COLO668 (cell line): ENCODE data around the gene ANXA6.
A peak's percentile ranks its signal among the peaks of the same experiment; 100 is the strongest.
"Not testable (repeated sequence)": the region's sequence is repeated elsewhere in the genome, so short reads cannot be mapped to it uniquely, and the experiment has no call there.

ENCODE experiments used
- DNase-seq: peaks from one replicate; lab custom pipeline; 2025; ENCODE audit not compliant: unreplicated experiment; lab: John Stamatoyannopoulos, UW

ANXA6 gene

DNA sequence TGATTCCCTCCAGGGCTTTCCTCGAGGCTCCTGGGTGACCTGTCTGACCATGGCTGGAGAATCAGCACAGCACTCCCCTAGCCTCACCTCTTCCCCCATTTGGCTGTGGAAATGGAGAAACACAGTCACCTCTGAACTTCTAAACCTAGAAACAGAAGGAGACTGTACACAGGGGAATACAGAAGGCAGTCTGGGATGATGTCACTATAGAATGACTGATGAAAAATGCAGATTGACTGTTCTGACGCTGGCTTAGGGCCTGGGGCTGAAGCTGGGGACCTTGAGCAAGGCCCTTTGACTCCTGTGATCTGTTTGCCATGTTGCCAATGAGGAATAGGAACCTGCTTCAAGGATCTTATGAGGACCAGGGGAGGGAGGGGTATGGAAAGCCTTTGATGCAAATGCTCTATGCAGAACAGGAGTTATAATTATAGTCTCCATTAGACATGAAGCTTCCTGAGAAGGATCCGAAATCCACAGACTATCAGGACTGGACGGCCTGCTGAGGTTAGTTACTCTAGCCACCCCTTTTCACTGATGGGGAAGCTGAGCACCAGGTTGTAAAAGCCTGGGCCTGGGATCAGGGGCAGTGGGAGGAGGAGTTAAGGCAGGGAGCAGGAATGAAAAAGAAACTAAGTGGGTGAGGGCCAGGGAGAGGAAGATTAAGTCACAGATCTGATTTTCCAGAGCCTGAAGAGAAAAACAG is 24.4 kb upstream of the ANXA6 start:
- no peak for DNase-seq

DNA sequence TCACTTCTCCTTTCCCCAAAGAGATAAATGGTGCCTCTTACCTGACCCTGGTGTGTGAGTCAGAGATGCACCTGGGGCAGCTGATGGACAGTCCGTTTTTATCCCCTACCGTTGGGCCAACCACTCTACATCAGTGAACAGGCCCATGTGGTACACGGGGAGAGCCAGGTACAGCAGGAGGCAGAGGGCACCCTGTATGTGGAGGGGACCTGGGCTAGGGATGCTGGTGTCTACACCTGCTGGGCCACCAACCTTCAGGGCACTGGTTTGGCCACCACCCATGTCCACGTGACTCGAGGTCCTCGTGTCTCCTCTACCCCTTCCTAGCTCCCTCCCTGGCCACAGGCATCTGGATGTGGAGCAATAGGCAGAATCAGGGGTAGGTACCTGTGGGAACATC is 22.7 kb upstream of the ANXA6 start:
- no peak for DNase-seq

DNA sequence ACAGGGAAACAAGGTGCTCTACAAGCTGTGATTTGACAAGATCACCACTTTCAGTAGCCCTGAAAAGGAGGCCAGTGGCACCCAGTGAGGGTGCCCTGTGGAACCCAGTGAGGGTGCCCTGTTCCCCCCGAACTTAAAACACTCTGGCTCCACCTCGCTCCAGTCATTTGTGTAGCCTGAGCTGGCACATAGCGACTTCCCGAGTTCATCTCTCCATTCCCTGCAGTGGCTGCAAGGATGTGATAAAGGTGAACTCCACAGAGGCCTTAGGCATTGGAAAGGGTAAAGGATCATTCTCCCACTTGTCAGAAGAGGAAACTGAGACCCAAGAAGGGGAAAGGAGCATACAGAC is 21.9 kb upstream of the ANXA6 start:
- no peak for DNase-seq

DNA sequence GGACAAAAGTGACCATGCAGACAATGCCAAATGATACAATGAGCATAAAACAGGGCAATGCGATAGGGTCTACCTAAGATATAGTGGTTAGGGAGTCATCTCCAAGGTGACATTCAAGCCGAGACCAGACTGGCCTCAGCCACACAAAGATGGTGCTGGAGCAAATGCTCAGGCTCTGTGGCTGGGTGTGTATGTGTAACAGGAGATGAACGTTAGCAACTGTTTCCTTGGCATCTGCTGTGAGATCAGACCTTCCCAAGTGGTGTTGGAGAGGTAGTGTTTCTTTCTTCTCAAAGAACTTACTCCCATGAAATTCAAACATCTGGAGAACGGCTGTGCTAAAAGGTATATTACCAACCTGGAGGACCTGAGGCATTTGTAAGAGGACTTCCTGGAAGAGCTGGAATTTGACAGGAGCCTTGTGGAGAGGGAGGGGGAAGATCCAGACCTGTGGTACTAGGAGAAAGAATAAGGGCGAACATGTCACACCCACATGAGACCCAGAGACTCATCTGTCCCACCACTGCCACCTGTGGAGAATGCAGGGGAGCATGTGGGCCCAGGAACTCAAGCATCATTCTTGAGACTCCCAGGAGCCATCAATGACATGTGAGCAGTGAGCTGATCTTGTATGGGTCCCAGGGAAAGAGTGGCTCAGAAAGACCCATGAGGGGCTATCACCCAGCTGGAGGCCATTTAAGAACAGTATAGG is 21.4 kb upstream of the ANXA6 start:
- DNase-seq = no peak

DNA sequence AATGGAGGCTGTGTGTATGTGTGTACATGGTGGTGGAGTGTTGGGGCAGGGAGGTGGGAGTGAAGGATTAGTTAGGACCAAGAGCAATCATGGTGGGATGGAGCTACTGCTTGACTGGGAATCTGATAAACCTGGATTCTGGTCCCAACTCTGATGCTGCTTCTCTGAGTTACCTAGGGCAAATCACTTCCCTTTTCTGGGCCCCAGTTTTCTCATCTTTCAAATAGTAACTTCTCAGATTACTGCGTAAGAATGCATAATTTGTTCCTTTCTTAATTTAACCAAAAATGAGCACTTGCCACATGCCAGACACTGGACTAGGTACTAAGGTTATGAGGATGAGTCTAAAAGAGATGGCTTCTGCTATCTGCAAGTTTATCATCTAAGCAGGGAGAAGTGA is 20.8 kb upstream of the ANXA6 start:
- DNase-seq = no peak

DNA sequence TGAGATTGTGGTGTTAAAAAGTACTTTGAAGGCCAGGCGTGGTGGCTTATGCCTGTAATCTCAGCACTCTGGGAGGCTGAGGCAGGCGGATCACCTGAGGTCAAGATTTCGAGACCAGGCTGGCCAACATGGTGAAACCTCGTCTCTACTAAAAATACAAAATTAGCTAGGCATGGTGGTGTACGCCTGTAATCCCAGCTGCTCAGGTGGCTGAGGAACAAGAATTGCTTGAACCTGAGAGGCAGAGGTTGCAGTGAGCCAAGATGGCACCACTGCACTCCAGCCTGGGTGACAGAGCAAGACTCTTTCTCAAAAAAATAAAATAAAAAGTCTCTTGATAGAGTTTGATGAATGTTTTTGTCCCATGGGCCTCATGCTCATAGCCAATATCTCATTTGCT is 18.7 kb upstream of the ANXA6 start:
- DNase-seq = not testable (repeated sequence)

DNA sequence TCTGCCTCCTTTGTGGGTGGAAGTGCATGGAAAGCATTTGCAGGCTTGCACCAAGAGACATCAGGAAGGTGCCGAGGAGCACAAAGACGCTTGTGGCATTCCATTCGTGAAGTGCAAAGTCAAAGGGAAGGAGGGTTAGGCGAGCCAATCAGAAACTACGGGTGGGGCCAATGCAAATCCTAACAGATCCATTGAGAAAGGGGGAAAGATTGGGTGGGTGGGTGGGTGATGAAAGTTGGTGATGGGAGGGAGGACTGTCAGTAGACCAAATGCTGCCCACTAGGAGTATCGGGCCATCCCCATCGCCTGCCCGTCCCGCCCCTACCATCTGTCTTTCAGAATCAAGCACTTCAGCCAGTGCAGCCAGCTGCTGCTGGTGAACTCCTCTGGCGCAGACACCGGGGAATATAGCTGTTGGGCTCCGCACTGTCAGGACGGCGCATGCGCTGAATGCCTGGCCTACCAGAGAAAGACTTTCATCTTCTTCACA is 17.1 kb upstream of the ANXA6 start:
- DNase-seq = no peak

DNA sequence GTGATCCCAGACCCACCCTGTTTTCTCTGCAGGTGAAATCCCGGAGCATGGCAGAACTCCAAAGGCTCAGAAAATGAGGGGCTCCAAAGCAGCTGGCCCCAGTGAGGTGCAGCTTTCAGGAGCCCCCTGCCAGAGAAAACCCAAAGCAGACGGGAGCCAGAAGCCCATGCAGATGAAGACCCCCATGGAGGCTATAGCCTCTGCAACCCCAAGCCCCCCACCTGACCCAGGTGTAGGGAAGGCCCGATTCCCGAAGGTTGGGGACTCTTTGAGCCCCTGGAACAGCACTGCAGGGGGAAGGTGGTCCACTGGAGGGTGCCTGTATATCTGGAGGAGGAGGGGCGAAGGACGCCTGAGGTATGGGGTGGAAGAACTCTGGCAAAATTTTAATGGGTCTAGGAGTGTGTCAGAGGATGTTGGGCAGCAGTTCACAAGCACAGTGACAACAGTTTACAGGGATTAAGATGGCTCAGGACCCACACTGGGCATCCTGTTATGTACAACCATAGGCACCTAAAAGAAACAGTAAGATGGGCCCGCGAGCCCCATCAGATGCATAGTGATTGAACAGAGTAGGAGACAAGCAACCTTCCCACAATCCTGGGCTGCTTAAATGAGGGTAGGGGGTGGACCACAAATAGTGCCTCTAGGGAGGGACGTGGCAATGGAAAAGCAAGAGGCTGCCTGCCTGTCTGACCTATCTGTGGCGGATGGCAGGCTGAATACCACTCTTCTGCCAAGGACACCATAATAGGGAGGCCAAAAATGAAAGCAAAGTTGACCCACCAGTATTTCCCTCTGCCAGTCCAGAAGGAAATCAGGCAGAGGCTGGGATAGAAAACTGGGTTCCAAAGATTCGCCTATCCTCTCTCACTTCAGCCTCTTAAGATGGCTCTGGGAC is 16.4 kb upstream of the ANXA6 start:
- no peak for DNase-seq

DNA sequence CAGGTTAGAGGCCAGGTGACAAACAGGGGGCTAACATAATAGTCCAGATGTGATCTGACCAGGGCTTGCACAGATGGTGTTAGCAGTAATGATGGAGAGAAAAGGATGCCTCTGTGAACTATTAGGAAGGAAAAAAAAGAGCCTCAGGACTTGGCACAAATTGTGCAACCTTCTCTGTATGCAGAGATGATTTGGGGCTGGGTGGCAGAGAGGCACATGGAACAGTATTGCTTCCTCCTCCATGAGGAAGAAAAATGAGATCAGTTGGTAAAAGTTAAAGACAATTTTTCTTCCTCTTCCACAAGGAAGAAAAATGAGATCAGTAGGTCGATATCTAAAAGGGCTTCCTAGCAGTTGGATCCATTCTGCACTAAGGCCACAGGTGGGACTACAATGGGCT is 13.9 kb upstream of the ANXA6 start:
- DNase-seq = no peak

DNA sequence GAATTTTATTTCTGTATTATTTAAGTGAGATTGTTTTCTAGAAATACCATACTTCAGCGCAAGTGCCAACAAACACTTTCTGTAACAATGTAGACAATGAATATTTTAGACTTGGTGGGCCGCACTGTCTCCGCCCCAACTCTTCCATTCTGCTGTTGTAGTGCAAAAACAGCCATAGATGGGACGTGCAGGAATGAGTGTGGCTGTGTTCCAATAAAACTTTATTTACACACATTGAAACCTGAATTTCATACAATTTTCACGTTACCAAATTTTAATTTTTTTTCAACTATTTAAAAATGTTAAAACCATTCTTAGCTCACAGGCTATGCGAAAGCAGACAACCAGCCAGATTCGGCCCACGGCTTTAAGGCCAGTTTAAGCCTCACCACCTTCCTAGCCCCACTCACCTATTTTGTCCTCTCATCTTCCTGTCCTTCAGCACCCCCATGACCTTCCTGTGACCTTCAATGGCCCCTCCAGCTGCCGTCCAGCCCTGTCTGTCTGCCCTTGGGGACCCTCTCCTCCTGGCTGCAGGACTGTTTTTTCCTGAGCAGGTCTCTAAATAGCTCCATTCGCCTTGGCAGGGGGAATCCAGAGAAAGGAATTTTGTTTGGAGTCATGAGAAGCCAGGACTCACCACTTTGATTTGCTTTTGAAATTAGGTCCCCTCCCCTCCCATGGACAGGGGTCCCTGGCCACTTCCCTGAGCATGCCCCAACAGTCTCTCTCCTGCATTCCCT is 11.2 kb upstream of the ANXA6 start:
- DNase-seq = no peak

DNA sequence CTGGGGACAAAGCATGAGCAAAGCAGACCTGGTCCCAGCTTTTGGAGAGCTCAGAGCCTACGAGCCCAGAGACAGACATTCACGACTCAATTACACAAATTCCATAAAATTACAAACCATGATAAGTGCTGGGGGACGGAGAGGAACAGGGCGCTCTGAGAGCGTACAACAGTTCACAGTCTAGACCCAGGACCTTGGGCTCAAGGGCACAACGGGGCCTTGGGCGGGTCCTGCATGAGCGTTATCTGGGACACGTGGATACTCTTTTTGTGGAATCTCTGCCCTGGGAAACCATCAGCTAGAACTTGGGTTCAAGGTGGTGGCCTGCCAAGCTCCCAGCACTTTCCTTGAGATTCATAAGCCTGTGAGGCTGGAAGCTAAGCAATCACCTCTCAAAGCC is 9.4 kb upstream of the ANXA6 start:
- no peak for DNase-seq

DNA sequence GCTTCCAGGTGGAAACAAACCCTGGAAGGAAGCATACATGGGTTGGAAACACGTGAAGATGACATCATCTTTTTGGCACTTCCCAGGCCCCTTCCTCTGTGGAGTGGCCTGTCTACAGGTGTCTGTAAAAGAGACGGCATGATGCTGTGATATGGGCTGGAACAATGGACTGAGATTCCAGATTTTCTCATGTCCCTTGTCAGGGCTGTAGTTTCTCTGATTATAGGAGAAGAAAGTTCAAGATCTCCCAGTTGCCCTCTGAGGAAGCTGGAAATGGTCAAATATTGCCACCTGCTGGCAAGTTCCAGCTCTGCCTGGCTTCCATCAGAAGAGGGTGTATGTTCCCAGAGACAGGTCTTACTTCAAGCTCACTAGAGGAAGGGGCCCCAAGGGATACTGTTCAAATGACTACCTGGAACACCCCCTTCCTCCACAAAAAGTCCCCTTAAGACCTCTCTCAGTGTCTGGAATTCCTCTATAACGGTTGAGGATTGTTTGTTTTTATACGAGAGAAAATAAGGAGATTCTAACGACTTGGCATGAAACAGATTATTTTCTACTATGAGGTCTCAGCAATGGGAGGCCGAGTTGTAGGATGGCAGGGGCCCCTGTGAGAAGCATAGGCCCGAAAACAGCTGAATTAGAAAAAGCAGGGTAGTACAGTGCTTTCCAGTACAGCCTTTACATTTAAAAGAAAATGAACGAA is 7.3 kb upstream of the ANXA6 start:
- DNase-seq = peak; percentile 31

DNA sequence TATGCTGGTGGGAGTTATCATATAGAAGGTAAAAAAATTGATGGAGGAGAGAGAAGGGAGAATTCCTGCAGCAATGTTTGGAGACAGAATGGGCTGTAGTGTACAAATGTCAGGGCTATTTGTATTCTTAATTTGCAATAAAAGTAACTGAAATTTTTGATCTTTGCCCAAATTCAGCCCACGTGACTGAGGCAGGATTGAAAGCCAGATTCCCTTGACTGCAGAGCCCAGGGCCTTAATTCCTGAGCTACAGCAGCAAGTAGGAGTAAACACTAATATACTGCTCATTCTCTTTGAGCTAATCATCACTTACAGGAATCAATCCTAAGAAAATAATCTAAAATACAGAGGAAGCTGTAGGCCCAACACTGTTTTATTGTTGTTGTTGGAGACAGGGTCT is 5.2 kb upstream of the ANXA6 start:
- no peak for DNase-seq

DNA sequence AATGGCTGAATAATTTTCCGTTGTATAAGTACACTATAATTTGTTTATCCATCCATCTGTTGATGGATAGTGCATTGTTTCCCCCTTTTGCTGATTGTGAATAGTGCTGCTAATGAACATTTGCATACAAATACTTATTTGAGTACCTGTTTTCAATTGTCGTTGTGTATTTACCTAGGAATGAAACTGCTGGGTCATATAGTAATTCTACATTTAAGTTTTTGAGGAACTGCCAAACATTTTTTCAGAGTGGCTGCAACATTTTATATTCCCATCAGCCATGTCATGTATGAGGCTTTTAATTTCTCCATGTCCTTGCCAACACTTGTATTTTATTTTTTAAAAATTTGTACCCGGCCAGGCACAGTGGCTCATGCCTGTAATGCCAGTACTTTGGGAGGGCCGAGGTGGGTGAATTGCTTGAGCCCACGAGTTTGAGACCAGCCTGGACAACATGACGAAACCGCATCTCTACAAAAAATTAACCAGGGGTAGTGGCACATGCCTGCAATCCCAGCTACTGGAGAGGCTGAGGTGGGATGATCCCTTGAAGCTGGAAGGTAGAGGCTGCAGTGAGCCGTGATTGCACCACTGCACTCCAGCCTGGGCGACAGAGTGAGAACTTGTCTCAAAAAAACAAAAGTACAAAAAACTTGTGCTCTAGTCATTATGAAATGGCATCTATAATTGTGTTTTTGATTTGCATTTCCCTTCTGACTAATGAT is 2.2 kb upstream of the ANXA6 start:
- no peak for DNase-seq

DNA sequence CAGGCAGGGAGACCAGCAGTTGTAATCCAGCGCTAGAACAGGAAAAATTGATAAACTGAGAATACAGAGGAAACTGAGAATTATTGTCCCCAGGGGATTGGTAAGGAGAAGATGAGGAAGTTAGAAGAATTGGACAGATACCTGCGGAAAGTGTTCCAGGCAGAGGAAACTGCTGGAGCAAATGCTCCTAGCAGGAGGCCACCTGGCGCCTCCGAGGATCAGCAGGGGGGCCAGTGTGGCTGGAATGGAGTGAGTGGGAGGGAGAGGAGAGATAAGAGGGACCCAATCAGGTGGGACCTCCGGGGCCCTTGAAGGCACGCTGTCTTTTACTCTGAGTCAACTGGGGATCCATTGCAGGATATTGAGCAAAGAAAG is 695 bp upstream of the ANXA6 start:
- no peak for DNase-seq

DNA sequence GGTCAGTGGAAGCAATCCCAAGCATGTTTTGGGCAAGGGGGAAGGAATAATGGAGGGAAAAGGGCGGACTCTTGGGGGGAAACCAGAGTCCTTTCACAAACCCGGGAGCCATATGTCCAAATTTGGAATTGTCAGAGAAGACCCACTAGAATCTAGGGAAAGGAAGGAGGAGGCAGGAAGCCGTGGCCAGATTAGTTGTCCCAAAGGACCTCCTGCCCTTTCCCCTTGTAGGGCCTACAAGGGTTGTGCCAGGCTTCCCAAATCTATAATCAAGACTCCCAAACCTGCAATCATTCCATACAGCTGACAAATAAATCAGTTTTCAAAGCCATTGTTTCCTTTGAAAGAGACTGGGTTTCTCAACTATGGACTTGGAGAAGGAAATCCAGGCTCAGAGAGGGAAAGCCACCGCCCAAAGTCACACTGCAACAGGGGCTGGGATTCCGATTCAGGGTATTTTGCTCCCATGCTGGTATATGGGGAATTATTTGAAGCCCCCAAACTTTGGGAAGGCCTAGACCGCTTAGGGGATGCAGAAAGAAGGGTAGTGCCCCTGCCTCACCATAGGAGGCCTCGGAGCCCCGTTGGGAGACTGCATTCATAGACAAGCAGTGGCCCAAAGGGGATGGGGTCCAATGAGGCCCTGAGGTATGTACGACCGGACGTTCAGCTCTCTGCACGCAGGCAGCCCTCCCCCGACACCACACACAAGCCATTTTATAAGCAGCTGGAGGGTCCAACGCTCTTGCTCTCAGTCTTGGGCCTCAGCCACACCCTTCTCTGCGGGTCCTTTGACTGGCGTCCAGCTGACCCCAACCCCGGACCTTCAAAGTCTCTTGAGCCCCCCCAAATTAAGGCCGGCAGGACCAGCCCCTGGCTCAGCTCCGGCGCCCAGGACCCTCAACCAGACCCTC is 815 bp downstream of the ANXA6 start:
- no peak for DNase-seq

DNA sequence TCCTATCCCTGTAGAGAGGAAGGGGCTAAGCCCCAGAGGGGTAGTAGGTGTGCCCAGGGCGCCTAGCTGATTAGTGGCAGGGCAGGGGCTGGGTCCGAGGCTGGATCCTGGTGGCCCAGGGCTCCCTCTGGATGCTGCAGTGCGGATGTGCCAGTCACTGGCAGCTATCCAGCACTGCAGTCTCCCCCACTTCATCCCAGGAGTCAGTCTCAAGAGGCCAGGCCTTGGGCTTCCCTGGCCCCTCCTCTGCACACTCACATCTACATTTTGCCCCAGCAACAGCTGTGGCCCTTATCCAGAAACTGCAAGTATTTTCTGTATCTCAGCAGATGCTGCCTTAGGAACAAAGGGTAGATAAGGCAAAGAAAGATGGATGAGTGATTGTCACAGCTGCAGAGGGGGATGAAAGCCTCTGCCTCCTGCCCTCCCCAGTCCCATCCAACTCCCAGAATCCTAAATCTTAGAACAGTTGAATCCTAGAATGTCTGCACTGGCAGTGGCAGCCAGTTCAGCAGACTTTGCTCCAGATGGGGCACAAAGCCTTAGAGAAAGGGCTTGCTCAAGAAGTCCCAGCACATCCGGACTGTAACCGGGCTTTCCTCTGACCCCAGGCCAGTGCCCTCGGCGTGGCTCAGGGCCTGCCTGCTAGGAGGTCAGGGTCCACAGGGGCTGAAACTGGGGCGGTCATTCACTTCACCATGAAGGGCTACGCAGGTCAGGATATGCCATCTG is 1.6 kb downstream of the ANXA6 start:
- DNase-seq = no peak
